C1 segment of cervical spinal cord (tissue), 14 donors: ENCODE data around the gene CAPN13.

ENCODE experiments used
- DNase-seq, 14 donors: peaks; one replicate each; lab custom pipeline; 2025; lab: John Stamatoyannopoulos, UW

Gene CAPN13

DNA sequence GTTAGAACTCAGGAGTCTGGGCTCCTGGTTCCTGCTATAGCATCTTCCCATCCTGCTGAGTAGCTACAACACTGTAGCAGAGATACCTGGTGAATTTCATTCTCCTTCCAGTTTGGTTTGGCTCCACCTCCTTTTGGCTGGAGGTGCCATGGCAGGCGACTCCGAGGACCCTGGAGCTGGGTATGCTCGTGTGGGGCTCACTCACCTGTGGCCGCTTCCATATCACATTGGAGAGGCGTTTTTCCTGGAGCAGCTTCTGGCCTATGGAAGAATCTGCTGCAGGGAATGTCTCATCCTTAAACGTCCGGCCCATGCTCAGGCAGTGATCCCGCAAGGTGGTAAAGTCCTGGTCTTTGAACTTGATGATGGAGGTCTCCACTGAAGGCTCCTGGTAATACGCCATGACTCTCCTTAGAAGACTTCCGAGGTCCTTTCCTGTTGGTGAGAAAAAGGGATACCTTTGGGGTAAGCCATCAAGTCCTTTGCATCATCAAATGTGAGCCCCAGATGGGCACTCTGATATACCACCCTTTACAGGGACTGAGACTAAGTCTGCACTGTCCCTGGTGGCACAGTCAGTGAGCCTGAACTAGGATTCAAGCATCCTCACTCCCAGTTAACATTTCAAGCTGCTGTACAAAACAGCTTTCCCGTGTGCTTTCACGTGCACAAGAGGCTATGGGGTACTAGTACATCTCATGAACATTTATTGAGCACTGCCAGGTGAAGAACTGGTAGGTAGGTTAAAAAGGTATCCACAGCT is 20.1 kb downstream of the CAPN13 start:
- DNase-seq: no peak

GRCh38 chr2:30784682-30785081 is 22.6 kb downstream of the CAPN13 start:
- no peak for DNase-seq

- DNase-seq: no peak
Observed at GRCh38 chr2:30781961-30782533, 25.2 kb downstream of the CAPN13 start.

GRCh38 chr2:30781451-30781850 is 25.8 kb downstream of the CAPN13 start:
- DNase-seq: no peak

DNA sequence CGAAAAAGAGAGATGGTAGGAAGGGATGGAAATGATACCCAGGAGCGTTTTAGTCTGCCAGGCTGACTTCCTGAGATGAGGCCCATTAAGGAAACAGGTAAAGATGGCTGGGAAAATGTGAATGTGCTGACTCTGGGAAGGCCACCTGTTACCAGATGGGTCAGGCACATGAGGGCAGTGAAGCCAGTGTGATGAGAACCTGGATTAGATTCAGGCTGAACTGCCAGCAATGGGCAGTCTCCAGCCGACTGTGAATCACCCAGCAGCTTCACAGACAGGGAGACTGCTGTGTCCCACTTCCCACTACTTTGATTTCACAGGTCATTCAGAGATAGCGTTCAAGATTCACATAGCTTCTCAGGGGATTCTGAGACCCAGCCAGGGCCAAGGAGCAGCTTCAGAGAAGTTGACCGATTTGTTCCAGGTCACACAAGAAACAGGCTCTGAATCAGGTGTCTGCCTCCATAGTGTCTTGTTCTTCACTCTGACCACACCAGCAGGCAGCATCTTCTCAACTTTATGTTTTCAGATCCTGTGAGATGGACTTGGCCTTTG is 26.4 kb downstream of the CAPN13 start:
- DNase-seq: no peak

DNA sequence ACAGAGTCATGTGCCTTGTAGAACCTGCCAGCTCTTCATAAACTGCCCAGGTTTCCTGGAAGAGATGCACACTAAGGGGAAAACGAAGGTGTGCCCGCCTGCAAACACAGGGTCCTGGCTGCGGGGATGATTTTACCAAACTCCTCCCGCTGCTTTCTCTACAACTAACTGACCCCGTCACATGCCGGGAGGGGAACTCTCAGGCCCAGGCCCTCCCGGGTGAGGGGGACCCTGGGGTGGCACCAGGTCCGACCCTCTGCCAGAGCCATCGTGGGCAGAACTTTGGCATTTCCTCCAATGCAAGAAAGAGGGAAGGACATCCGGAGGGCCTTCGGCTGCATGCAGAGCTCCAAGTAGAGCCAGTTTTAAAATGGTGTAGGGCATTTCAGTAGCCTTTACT is 28.6 kb downstream of the CAPN13 start:
- DNase-seq: no peak

DNA sequence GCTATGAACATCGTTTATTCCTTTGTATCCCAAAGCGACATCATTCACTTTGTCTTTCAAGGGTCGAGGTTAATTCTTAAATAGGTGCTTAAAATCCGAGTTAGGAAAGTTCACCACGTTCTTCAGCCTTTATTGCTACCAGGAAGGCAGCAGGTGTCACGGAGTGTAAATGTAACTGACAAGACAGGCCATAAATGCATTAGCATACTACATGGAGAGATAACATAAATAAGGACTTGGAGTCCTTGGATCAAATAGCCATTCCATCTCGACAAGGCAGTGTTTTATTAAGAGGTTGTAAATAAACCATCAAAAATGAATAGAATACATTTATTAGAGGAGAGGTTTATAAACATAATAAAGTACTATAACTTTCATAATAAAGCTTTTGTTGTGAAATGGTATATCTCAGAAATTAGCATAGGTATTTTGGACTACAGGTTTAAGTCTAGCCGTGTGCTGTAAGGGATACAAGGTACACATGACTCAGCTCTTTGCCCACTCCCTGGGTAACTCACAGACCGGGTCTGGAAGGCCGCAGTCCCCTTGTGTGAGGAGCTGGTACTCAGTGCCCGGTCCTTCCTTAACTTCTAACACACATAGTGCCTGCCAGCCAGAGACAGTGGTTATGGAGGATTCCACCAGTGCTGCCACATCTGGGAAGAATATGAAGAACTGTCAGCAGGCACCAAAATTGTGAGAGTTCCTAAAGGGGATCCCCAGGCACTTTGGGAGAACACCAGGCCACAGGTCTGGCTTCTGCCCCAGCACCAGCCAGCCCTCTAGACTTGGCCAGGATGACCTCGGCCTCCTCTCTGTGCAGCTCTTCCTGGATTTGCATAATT is 29.4 kb downstream of the CAPN13 start:
- no peak for DNase-seq

- no peak for DNase-seq
Observed at GRCh38 chr2:30776831-30777635, 30.2 kb downstream of the CAPN13 start.

- no peak for DNase-seq
Observed at GRCh38 chr2:30775833-30776232, 31.4 kb downstream of the CAPN13 start.

DNA sequence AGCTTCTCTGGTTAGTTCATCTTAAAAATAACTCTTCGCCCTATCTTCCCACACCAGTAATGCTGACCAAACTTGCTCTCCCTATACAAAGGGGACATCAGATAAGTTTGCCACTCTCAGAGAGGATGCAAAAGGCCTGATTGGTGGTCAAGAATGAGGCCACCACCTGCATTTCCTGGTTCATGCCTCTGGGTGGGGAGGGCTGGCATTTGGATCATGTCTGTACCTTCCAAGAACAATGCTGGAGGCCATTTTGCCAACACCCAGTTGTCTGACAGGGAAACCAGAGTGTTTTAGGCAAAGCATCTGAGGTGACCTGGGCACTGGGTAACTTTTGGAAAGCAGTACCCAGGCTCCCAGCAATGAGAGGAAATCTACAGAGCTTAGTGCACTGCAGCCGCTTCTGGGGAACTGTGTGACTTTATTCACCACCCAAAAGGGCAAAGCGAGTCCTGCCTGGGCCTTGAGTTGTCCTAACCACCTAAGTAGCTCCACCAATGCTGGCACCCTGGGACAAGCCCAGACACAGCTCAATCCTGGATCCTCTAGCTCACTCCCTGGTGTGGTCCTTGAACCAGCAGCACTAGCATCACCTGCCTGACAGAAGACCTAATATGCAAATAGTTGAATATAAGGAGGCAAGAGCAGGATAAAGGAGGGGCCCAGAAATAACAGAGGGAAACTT is 35.1 kb downstream of the CAPN13 start:
- no peak for DNase-seq

GRCh38 chr2:30770816-30771576 is 36.2 kb downstream of the CAPN13 start:
- no peak for DNase-seq

DNA sequence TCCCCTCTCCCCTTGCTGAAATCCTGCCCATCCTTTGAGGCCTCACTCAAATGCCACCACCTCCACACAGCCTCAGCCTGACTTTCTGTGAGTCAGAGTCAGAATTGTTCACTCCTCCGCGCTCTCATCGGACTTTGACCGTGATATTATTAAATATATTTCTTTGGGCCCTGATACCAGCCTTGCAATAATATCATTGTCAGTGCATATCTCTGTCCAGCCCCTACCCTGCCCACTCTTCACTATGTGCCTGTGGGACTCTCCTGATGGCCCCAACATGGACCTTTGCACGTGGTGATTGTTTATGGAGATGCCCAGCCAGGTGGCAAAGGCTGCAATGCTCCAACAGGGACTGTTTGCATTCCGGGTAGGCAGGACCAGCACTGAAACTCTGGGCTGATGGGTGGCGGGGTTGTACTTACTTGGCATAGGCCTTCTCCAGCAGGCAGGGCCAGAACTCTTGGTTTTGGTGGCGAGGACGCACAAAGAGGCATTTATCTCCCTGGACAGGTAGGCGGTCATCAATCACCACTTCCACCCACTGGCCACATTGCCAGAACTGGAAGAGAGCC is 37.3 kb downstream of the CAPN13 start:
- no peak for DNase-seq

DNA sequence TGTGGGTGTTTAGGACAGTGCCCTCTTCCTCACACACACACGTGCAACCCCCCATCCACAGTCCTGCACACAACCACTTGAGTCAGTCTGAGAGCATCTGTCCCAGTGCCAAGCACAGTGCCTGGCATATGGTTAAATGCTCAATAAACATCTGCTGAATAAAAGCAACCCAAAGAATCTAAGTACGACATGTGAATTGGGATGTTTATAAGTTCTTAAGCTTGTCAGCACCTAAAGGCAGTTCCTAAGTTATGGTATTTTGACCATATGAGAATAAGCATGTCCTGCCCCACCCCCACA is 37.8 kb downstream of the CAPN13 start:
- DNase-seq: no peak

DNA sequence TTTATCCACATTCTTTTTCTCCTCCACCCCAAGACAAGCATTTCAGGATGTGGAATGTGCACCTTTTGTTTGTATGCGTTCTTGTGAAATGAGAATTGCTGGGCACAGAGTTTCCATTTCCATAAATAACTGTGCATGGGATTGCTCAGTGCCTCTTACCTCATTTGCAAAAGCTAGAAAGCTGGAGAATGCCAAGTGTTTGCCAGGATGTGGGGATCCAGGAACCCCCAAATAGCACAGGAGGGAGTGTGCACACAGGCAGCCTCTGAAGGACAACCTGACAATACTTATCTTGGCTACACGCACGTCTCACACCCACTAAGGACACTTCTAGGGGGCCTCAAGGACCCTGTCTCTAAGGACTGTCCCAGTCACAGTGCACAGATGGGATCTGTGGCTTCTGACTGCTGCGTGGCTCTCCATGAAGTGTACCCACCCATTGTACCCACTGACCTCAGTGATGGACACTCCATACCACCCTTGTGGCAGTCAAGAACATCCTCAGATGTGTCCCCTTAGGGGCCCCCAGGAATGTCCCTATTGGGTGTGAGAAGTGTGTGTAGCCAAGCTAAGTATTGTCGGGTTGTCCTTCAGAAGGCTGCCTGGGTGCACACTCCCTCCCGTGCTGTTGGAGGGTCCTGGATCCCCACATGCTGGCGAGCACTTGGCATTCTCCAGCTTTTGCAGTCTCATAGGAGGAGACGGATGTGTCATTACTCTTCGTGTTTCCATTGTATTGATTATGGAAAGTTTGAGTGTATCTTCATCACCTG is 38.4 kb downstream of the CAPN13 start:
- DNase-seq: no peak

DNA sequence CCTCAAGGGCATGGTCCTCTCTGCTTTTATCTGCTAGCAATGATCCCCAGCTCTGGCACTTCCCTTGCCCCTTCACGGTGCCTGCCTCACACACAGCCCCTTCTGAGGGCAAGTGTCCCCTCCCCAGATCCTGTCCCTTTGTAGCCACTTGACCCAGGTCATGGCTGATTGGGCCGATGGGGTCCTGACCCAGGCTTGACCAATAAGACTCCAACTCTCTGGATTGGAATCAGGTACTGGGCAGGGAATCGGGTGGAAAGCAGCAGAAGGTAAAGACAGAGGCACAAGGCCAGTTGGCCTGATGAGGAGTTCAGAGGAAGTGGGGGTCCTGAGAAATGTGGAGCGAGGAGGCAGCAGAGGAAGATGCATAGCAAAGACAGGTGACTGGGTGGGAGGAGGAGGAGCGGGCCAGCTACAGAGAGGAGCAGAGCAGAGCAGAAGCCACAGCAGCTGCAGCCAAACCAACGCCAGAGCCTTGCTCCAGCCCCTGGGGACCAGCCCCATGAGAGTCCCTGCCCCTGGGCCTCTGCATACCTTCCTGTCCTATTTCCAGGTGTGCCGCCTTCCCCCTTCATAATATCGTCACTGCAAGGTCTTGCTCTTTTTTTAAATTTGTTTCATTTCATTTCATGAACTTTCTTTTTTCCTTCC is 39.1 kb downstream of the CAPN13 start:
- no peak for DNase-seq

DNA sequence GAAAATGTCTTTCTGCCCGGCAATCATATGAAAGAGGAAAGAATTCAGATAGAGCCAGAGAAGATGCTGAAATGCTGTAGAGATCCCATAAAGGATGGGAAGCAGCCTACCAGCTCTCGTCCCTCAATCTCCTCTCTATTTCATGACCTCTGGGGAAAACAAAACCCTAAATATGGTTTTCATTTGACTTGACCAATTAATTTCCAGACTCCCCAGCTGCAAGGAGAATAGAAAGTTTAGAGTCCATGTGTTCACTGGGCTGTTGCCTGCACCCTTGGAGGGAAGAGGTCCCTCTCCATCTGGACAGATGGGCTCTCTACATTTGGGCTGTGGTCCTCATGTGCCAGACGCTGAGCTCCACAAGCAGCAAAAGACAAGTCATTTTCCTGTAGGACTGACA is 40.6 kb downstream of the CAPN13 start:
- no peak for DNase-seq

GRCh38 chr2:30765876-30766470 is 41.3 kb downstream of the CAPN13 start:
- no peak for DNase-seq

GRCh38 chr2:30765191-30765590 is 42.1 kb downstream of the CAPN13 start:
- no peak for DNase-seq
